Measurements from ENCODE around the gene GPRC5A.

Gene GPRC5A

GRCh38 chr12:12883369-12884001 is 7.9 kb upstream of the GPRC5A start:
- no peak for DNase-seq (ENCODE audit: extremely low read depth in 1 of 2, low read depth in 1 of 2)

GRCh38 chr12:12885096-12885792 is 6.1 kb upstream of the GPRC5A start:
- no peak for DNase-seq (ENCODE audit: extremely low read depth in 1 of 2, low read depth in 1 of 2)

GRCh38 chr12:12887471-12887870 is 3.9 kb upstream of the GPRC5A start:
- DNase-seq (ENCODE audit: extremely low read depth in 1 of 2, low read depth in 1 of 2), result no peak

DNA sequence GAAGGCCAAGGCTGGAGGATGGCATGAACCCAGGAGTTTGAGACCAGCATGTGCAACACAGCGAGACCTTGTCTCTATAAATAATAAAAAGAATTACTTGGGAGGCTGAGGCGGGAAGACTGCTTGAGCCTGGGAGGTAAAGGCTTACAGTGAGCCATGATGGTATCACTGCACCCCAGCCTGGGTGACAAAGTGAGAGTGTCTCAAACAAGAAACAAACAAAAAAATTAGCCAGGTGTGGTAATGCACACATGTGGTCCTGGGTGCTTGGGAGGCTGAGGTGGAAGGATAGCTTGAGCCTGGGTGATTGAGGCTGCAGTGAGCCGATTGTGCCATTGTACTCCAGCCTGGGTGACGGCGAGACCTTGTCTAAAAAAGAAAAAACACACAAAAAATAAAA is 1.7 kb upstream of the GPRC5A start:
- no peak for DNase-seq (ENCODE audit: extremely low read depth in 1 of 2, low read depth in 1 of 2)

- no peak for DNase-seq (ENCODE audit: extremely low read depth in 1 of 2, low read depth in 1 of 2)
Measured at GRCh38 chr12:12890543-12891079, 751 bp upstream of the GPRC5A start.

DNA sequence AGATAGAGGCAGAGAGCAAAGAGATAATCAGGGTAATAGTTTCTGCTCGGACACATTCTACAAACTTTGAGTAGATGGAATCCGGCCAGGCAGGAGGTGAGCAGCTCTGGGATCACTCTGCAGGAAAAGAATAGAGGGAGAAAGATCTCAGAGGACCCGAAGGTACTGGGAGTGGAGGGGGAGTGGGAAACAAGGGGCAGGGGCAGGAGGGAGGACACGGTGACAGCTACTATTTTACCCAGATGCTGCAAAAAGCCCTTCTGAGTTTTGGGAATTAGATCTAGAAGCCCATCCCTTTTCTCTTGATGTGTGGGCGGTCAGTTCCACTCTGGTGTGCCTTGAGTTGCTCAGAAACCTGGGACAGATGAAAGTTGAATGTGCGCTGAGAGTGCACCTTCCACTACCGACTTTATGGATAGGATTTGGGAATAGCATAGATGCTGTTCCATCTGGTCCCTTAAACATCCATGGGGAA is 556 bp downstream of the GPRC5A start:
- DNase-seq (ENCODE audit: extremely low read depth in 1 of 2, low read depth in 1 of 2), result no peak

DNA sequence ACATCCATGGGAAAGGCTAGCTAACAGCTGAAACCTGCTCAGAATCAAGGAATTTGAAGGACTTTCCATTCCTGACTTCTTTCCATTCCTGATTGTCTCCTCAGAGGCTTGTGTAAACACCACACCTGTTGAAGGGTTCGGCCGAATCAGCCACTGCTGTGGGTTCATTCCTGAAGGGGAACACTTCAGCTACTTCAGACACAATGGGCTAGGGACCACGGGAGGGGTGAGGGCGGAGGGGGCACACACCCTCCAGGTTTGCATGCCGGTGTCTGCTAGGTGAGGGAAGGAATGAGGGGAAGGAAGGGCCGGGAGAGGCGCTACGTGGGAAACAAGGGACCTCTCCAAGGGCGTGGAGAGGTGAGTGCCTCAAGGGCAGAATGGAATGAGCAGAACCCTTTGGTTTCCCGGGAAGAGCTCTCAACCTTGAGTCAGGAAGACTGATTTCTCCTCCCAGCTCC is 1.3 kb downstream of the GPRC5A start:
- DNase-seq (ENCODE audit: extremely low read depth in 1 of 2, low read depth in 1 of 2), result no peak

DNA sequence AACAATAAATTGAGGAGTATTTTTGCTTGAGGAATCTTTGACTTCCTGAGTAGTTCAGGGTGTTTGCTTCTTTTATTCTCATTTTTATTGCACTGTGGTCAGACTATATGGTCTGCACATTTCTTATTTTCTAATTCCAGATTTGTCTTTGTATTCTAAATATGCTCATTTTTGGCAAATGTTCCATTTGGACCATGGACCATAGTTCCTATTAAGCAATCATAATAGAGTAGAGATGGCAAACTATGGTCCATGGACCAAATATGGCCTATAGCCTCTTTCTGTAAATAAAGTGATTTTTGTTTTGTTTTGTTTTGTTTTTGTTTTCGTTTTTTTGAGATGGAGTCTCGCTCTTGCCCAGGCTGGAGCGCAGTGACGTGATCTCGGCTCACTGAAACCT is 2.1 kb downstream of the GPRC5A start:
- no peak for DNase-seq (ENCODE audit: extremely low read depth in 1 of 2, low read depth in 1 of 2)

DNA sequence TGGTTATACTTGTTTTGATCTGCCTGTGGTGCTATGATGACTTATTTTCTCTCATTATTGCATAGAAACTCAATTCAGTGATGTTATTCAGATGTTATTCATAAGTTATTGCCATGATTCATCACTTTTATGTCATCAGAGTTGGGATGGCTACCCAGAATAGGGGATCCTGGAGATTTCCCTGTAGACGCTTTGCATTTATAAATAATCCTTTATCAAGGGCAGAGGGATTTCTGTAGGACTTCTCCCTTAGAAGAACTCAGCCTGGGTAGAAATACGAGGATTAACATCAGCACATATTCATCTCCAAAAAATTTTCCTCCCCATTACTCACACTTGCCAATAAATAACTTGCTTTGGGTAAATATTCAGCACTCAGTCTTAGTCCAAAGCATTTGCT is 4.9 kb downstream of the GPRC5A start:
- no peak for DNase-seq (ENCODE audit: extremely low read depth in 1 of 2, low read depth in 1 of 2)

DNA sequence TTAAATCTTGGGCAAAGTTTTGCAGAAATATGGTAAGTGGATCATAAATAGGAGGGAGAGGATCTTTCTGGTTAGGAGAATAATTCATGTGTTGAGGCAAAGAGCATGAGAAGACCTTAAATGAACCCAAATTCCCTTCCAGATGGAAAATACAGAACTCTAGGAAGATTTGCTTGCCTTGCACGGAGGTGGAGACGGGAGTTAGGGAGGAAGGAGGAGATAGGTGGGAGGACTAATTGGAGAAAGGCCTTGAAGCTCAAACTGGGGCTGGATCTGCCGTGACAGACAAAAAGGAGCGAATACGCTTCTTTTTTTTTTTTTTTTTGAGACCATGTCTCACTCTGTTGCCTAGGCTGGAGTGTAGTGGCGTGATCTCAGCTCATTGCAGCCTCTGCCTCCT is 5.9 kb downstream of the GPRC5A start:
- no peak for DNase-seq (ENCODE audit: extremely low read depth in 1 of 2, low read depth in 1 of 2)

DNA sequence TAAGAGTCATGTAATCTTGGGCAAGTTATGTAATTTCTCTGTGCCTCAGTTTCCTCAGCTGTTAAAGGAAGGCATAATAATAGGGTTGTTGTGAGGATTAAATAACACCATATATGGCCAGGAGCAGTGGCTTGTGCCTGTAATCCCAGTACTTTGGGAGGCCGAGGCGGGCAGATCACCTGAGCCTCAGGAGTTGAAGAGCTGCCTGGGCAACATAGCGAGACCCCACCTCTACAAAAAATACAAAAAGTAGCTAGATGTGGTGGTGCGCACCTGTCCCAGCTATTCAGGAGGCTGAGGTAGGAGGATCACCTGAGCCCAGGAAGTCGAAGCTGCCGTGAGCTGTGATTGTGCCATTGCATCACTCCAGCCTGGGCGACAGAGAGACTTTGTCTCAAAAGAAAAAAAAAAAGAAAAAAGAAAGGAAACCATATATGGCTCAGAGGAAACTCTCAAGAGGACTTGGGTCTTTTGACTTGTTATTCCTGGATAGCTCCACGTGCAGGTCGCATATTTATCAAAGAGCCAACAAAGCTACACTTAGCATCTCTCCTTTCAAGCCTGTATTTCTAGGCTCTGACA is 6.9 kb downstream of the GPRC5A start:
- DNase-seq (ENCODE audit: extremely low read depth in 1 of 2, low read depth in 1 of 2), result no peak

DNA sequence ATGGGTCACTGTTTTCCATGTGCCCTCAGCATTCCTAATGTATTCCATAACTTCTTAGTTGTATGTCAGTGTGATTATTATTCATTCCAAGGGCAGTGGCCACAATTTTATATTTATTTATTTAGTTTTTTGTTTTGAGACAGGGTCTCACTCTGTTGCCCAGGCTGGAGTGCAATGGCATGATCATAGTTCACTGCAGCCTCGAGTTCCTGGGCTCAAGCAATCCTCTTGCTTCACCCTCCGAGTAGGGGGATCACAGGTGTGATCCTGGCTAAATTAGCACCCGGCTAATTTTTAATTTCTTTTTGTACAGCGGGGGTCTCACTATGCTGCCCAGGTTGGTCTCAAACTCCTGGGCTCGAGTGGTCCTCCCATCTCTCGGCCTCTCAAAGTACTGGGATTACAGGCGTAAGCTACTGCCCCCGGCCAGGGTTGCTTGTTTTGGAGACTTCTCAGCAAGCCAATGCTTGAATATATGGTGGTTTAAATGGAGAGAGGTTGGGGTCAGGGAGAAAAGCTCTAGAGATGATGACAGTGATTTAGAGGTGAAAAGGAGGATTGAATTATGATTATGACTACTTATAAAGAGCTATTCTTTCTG is 7.6 kb downstream of the GPRC5A start:
- no peak for DNase-seq (ENCODE audit: extremely low read depth in 1 of 2, low read depth in 1 of 2)

- no peak for DNase-seq (ENCODE audit: extremely low read depth in 1 of 2, low read depth in 1 of 2)
Measured at GRCh38 chr12:12899530-12900380, 8.4 kb downstream of the GPRC5A start.

DNA sequence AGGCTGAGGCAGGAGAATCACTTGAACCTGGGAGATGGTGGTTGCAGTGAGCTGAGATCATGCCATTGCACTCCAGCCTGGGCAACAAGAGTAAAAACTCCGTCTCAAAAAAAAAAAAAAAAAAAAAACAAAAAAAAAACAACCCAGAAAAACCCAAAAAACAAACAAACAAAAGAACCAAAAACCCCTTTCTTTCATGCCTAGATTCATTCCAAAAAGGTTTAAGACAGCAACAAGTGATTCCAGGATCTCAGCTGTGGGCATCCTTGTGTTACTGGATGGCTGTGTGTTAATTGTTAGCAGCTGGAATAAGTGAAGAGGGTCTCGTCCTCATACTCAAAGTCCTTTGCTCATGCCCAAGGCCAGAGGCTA is 9.4 kb downstream of the GPRC5A start:
- DNase-seq (ENCODE audit: extremely low read depth in 1 of 2, low read depth in 1 of 2), result no peak

DNA sequence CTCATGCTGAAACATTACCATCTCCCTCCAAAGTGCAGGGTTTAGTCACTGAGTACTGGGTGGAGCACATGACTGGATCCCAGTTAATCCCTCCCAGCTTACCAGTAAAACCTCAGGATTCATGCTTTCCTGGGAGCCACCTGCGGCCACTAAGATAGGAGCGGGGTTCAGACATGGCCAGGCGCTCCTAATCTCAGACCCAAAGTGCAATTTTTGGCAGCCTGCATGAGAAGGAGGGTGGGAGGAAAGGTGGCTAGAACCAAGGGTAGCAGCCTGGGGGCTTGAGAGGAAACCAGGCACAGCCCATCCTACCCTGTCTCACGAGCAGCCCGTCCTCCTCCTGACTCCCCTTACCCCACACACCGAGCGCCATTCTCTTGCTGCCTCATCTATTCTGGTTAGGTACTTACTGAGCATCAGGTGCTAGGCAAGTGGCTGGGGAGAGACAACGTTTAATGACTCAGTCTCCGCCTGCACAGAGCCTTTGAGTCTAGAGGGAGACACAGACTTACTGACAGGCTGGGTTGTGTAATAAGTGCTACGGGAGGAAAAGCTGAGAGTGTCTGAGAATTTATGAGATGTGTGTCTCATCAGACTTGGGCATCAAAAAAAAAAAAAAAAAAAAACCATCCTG is 9.9 kb downstream of the GPRC5A start:
- no peak for DNase-seq (ENCODE audit: extremely low read depth in 1 of 2, low read depth in 1 of 2)

DNA sequence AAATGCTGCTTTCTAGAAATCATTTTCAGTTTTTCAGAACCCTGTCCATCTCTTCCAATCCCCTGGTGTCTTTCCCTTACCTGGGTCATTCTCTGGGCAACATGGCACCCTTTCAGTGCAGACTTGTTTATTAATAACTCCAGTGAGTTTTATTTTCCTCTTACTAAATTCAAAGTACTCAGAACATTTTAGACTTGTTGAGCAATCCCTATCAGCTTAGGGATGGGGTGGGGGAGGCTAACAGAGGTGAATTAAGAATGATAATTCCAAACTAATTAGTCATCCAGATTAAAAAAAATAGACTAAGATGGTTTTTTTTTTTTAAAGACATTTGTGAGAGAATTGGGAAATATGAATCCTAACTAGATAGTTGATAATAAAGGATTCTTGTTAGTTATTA is 10.7 kb downstream of the GPRC5A start:
- no peak for DNase-seq (ENCODE audit: extremely low read depth in 1 of 2, low read depth in 1 of 2)

DNA sequence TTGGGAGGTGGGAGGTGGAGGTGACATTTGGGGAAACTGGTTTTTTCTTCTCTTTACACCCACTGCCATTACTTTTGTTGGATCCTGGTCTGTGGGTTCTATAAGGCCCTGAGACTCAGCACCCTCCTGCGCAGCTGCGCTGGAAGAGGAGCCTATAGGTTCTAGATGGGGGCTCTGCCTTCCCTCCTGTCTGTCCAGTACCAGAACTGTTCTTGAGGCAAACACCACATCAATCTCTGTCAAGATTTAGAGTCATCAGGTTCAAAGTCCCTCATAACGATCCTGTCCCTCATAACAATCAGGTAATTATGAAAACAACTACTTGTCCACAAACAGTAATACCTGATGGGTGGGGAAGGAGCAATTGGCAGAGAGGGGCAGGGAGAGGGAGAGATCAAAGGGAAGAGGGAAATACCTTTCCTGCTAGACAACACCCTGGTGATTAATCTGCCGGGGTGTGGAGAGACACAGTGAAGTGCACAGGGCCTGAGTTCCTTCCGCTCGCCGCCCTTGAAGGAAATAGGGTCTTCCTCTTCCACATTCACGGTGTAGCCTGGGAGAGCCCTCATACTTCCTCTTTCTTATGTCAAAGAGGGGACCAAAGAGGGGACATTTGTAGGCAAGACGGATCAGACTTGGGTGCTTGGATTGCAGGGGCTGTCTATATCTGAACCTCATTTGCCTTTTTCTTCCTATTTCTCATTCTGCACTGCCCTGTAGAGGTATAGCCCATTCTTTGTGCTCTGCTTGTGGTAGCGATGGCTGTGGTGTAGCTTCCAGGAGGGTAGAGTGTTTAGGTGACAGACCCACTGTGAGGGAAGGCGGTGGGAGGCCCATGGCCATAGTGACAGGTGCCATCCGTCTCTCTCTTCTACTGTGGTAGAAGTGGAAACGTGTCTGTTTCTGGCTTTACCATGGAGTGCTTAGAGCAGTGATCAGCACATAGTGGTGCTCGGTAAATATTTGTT is 12.6 kb downstream of the GPRC5A start:
- DNase-seq (ENCODE audit: extremely low read depth in 1 of 2, low read depth in 1 of 2), result no peak

DNA sequence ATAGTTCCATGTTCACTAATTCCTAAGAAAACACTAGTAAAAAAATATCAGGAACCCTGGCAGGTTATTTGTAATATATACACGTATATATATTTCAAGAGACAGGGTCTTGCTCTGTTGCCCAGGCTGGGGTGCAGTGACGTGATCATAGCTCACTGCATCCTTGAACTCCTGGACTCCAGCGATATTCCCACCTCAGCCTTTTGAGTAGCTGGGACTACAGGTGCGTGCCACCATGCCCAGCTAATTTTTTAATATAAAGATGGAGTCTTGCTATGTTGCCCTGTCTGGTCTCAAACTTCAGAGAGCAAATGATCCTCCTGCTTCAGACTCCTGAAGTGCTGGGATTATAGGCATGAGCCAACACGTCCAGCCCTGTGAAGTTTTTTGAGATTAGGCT is 16.2 kb downstream of the GPRC5A start:
- DNase-seq (ENCODE audit: extremely low read depth in 1 of 2, low read depth in 1 of 2), result no peak

DNA sequence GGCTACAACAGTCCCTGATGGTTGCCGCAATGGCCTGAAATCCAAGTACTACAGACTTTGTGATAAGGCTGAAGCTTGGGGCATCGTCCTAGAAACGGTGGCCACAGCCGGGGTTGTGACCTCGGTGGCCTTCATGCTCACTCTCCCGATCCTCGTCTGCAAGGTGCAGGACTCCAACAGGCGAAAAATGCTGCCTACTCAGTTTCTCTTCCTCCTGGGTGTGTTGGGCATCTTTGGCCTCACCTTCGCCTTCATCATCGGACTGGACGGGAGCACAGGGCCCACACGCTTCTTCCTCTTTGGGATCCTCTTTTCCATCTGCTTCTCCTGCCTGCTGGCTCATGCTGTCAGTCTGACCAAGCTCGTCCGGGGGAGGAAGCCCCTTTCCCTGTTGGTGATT is 16.9 kb downstream of the GPRC5A start:
- no peak for DNase-seq (ENCODE audit: extremely low read depth in 1 of 2, low read depth in 1 of 2)

Measured in activated CD8-positive, alpha-beta memory T cell treated with anti-CD3 and anti-CD28 coated beads for 1 hour (primary cell).